Stimulated activated naive CD8-positive, alpha-beta T cell treated with anti-CD3 and anti-CD28 coated beads, Interleukin-15, Interleukin-2, amounts not matched to agents 100 U/mL and 50 U/mL, for 24 hours (primary cell): Measurements from ENCODE around the gene RAB4A.
A peak's percentile ranks its signal among the peaks of the same experiment; 100 is the strongest.

Source experiments
- ATAC-seq: fragments of 150-1000 bp; cut with Tn5 transposase; one replicate; pipeline ENCODE4 v1.10.0; 2021
- DNase-seq: peaks from one replicate; pipeline ENCODE4 v3.0.0; 2021

Gene RAB4A

DNA sequence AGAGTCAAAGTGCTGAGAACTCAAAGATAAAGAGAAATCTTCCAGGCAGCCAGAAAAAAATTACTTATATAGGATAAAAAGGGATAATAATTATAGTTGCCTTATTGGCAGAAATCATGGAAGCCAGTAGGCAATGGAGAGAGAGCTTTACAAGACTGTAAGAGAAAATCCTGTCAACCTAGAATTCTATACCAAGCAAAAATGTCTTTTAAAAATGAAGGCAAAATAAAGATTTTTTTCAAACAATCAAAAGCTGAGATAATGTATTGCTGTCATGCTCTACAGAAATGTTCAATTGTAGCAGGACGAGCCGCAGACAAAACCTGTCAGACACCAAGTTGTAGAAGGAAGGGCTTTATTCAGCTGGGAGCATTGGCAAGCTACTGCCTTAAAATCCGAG is 26.8 kb upstream of the RAB4A start:
- ATAC-seq (no peak), DNase-seq (no peak)

DNA sequence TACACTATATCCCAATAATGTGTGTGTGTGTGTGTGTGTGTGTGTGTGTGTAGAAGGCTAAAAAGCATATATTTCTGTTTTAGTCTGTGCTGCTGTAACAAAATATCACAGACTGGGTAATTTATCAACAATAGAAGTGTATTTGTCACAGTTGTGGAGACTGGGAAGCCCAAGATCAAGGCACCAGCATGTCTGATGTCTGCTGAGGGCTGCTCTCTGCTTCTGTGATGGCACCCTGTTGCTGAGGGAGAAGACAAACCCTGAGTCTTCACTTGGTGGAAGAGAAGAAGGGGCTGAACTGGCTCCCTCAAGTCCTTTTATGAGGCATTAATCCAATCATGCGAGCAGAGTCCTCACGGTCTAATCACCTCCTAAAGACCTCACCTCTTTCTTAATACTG is 23.0 kb upstream of the RAB4A start:
- no peak for DNase-seq
- ATAC-seq: no peak

DNA sequence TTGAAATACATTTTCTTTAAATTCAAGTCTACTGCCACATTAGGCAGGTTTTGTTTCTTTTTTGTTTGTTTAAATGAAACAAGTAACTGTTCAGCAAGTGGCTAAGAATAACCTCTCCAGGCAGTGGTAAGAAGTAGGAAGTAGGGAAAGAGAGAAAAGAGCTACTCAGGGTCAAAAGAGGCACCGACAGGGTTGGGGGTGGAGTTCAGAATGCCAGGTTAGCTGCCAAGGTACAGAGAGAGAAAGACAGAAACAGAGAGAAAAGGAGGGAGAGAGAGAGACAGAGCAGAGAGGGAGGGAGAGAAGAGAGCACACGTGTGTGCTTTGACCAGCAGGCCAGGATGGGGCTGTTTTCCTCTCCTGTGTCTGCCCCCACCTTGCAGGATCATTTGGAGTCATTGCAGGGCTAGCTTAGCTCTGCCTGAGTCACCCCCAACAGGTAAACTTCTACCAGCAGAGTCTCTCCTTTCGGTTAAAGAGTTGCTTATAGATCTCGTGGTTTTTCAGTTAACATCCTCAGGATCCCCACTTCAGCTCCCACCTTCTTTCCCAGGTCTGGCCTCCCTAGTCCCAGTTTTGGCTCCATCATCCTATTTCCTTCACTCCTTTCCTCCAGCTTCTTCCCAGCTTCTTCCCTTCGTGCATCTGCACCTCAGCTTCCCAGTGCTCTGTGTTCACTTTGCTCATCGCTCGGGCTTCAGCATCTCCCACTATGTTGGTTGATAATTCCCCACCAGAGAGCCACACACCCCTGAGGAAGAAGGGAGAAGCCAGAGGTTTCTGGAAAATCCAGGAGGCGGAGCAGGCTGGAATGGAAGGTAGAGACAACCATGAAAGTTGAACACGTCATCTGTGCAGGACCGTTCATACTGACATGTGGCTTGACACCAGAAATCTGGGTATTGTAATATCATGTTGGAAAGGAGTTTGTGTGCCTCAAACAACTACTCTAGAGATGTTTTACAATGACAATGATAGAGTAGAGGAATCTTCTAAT is 21.8 kb upstream of the RAB4A start:
- DNase-seq: no peak
- no peak for ATAC-seq

DNA sequence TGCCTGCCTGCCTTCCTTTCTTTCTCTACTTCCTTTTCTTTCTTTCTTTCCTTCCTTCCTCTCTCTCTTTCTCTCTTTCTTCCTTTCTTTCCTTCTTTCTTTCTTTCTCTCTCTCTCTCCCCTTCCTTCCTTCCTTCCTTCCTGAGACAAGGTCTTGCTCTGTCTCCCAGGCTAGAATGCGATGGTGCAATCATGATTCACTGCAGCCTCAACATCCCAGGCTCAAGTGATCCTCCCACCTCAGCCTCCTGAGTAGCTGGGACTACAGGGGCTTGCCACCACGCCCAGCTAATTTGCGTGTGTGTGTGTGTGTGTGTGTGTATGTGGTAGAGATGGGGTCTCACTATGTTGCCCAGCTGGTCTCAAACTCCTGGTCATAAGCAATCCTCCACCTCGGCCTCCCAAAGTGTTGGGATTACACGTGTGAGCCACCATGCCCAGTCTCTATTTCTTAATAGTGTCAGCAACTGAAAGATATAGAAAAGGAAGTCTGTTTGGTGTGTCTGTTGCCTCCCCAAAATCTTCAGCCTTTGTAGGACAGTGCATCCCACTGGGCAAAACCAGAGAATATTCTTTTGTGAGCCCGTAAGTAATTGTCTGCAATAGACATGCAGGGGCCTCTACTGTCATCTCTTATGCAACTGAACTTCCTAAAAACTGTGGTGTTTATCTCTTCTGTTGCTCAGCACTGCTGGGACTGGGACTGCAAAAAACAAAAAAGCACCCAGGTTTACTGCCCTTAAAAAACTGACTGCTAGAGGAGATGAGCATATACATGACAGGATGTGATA is 20.9 kb upstream of the RAB4A start:
- no peak for DNase-seq
- no peak for ATAC-seq

DNA sequence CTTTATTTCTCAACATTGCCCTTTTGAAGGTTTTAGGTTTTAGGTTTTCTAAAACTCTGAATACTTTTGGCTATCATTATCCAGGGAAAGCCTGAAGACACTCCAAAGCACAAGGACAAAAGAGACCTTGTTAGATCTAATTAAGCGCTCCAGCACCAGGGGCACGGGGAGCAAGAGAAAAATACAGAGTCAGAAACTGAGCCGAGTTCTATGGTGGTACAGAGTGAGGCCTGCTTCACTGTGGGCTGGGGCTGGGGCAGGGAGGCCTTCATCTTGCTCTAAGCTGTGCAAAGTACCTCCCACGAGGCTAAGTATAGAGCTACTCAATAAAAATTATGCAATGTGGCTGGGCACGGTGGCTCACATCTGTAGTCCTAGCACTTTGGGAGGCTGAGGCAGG is 19.7 kb upstream of the RAB4A start:
- DNase-seq (no peak), ATAC-seq (no peak)

DNA sequence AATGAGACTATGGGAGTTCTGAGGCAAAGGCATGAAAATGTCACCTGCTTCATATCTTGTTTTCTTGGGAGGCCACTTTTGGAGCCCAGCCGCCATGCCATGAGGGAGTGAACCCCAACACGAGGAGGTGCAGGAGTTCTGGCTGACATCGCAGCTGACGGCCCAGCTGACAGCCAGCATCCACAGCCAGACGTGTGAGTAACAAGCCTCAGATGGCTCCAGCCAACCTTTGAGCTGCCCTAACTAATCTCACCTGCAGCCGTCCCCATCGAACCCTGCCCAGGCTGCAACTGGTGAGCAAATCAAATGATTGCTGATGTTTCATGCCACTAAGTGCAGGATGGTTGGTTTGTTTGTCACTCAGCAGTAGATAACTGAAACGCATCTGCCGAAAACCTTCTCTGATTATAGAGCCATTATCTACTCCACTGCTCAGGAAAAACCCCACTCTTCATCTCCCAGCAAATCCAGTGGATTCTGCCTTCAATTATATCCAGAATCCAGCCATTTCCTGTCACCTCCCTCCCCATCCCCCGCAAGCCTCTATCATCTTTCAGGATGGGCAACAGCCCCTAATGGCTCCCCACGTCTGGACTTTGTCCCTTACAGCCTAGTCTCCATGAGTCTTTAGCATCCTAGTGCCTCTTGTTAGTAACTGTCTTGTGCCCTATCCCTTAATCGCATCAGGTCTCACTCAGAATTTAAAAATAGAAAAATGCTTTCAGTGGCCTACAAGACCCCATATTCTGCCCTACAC is 18.5 kb upstream of the RAB4A start:
- ATAC-seq (no peak), DNase-seq (no peak)

DNA sequence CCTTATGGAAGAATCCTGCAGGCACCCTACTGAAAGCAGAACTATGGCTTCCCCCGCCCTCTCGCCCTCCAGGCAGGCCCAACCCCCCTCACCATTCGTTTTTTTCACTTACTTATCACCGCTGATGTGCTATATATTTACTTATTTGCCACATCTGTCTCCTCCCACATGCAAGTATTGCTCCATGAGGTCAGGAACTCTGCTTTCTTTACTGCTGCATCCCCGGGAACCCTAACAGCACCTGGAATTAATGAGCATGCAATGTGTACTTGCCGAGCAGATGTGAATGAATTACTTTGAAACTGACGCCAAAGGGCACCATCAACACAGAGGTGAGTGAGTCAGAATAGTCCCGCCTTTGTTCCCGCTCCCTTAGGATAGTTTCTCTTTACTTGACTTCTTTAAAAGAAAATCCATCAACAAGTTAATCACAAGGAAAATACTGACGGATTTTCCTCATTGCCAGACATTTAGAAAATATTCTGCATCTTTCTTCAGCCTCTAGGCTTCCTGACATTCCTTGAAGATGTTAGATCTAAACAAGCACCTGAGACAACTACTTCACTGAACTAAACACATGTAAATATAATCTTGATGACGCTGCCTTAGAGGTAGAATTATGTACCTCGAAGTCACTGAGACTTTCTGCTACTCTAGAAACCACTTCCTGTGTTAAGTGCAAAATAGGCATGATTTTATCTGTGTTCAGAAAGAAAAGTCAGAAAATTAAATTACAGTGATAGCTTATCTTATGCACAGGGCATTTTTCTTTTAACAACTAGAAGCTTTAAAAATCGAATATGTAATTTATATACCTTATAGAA is 17.5 kb upstream of the RAB4A start:
- peak; percentile 65 for ATAC-seq
- DNase-seq: no peak

DNA sequence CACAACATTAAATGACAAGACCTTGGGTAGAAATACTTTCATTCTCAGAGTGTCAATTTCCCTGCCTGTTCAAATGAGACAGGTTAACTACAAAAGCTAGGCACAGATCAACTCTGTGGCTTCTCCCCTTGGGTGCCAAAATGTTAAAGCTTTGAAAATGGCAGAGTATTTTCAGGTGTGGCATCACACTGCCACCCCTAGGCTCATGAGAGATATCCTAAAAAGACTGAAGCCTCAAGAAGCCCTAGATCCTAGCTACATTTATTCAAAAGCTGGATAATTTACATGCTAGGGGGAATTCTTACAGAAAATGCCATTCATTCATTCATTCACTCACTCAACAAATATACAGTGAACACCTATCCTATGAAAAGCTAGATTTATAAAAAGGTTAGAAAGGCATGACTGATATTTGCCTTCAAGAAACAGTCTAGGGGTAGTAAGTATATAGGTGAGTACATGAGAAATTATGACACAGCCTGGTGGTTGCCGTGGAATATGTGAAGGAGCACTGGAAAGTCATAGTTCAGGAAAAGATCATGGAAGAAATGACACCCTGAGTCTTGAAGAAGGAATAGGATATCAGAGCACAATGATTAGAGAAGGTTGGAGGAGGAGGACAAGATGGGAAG is 15.9 kb upstream of the RAB4A start:
- no peak for DNase-seq

DNA sequence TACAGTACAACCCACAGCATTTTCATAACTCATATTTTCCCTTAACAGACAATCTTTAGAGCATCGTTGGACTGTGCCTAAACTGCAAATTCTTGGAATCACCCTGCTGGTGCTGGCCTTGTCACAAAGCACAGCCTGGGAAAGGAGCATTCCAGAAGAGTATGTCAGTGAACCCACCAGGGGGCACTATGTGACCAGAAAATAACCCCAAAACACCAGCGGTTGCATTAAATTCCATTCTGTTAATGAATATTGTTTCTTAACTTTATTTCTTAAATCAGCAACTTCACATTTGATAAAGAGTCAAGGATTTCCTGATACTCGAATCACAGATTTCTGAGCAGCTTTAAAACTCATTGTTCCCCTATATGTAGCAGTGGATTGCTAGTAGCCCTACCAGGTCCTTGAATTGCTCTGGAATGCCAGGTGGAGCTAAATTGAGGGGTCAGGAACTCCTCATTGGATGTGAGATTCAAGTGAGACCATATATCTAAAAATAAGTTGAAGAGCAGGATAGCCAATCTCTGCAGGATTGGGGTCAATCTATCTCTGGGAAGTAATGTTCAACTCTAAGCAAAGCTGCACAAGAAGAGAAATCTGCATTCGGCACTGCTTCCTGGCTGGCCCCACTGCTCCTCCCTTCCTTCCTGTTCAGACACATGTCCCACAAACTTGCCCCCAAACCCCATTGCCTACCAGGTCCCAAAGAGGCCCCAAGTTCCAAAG is 12.7 kb upstream of the RAB4A start:
- DNase-seq (peak; percentile 71), ATAC-seq (peak; percentile 20)

More for the DNA sequence above, 15.9 kb upstream of the RAB4A start:
- peak; percentile 70 for ATAC-seq

DNA sequence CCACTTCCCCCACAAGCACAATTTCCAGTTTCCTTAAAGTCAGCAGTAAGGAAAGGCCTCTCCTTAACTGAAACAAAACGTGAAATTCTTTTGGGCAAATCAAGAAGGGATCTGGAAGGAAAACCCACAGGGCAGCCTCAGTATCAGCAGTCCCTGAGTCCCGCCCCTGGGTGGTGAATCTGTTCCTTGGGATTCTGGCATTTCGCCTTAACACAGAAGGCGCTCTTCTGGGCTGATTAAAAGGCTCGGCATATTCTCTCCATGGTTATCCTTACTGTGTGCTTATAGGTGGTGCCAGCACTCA is 12.2 kb upstream of the RAB4A start:
- DNase-seq: no peak
- ATAC-seq: no peak

DNA sequence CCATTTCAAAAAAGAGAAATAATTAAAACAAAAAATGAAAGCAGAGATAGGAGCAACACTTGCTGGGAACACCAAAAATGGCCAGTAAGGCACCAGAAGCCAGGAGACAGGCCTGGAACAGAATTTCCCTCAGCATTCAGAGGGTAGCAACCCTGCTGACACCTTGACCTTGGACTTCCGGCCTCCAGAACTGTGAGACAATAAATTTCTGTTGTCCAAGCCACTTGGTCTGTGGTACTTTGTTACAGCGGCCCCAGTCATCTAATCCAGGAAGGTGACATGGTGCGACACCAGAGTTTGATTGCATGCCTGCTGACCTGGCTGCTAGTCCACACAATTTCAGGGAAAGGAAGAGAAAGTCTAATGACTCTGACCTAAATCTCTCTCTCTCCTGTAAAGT is 10.6 kb upstream of the RAB4A start:
- no peak for DNase-seq

DNA sequence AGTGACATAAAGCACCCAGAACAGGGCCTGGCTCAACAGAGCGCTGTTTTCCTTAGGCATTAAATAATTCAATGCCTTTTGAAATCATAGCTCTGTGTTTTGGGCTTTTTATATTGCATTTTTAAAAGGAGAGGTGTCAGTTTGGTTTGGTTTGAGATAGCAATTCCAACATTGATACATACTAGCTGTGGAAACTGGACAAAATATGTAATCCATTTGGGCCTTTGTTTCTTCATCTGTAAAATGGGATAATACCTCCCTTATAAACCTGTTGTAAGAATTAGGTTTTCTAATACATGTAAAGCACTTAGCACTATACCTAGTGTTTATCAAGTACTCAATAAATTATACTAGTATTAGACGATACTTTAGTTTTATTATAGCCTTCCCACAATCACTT is 8.7 kb upstream of the RAB4A start:
- DNase-seq: no peak
- no peak for ATAC-seq

More for the DNA sequence above, 10.6 kb upstream of the RAB4A start:
- no peak for ATAC-seq

DNA sequence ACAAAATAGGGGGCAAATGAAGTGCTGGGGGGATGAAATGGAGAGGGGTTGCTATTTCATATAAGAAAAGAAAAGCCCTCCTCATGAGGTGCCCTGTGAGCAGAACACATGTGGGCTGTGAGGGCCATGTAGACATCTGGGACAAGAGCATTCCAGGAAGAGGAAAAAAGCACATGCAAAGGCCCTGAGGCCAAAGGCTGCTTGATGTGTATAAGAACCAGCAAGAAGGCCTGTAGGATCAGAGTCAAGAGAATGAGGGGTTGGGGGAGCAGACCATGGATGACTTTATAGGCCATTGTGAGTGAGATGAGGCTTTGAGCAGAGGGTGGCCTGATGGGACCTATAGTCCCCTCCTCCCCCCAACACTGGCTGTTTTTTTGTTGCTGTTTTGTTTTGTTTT is 7.7 kb upstream of the RAB4A start:
- DNase-seq (no peak), ATAC-seq (no peak)

DNA sequence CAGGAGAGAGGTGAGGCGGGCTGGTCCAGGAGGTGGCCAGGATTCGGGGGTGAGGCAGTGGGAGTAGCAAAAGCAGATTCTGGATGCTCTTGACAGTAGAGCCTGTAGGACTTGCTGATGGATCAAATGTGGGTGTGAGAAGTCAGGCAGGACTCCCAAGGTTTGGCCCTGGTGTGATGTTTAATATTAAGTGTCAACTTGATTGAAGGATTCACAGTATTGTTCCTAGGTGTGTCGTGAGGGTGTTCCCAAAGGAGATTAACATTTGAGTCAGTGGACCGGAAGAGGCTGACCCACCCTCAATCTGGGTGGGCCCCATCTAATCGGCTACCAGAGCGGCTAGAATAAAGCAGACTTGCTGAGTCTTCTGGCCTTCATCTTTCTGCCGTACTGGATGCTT is 6.8 kb upstream of the RAB4A start:
- DNase-seq (no peak), ATAC-seq (no peak)

DNA sequence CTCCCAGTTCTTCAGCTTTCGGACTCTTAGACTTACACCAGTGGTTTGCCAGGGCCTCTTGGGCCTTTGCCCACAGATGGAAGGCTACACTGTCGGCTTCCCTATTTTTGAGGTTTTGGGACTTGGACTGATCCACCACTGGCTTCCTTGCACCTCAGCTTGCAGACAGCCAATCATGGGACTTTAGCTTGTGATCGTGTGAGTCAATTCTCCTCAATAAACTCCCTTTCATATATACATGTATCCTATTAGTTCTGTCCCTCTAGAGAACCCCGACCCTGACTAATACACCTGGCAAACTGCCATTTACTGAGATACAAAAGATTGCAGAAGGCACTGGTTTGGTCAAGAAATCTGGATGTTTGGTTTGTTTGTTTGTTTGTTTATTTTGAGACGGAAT is 6.4 kb upstream of the RAB4A start:
- DNase-seq (no peak), ATAC-seq (no peak)

DNA sequence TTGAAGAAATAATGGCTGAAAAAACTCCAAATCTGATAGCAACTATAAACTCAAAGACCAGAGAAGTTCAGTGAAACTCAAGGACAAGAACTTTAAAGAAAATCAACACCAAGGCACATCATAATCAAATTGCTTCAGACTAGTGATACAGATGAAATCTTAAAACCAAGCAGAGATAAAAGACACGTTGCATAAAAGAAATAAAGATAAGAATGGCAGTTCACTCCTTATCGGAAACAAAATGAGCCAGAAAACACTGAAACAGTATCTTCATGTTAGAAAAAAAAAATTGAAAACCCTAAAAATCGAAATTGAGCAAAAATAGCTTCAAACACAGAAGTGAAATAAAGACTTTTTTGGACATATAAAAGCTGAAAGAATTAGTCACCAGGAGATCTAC is 4.6 kb upstream of the RAB4A start:
- DNase-seq (no peak), ATAC-seq (no peak)

DNA sequence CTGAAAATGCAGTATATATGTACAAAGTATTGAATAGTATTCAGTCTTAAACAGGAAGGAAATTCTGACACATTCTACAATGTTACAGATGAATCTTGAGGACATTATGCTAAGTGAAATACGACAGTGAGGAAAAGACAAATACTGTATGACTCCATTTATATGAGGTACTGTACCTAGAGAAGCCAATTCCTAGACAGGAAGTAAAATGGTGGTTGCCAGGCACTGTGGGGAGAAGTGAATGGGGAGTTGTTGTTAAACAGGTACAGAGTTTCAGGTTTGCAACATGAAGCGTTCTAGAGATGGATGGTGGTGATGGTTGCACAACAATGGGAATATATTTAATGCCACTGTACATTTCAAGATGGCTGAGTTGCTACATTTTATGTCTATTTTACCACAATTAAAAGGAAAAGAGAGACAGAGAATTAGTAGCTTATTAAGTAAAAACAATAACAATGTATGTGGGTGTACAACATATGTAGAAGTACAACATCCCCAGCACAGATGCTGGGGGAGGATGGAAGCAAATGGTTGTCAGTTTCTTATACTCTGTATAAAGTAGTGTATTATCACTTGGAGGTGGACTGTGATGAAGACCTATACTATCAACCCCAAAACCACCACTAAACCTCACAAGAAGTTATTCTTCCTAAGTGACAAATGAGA is 3.9 kb upstream of the RAB4A start:
- no peak for DNase-seq
- ATAC-seq: no peak

DNA sequence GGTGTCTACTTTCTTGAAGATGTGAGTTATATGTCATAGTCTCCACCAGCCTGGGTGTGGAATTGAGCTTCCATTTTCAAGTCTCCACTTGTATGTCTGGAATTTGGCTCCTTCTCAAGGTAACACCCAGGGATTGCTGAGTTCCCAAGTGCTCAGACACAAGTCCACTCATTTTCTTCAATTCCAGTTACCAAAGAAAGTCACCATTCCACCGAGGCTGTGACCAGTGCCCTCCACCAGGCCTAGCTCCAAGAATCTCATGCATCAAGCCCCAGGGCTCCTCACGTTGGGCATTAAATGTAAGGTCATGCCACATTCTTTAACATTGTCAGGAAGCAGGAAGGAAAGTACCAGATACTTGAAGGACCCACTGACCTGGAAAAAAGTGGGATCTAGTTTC is 2.4 kb upstream of the RAB4A start:
- ATAC-seq (no peak), DNase-seq (no peak)

DNA sequence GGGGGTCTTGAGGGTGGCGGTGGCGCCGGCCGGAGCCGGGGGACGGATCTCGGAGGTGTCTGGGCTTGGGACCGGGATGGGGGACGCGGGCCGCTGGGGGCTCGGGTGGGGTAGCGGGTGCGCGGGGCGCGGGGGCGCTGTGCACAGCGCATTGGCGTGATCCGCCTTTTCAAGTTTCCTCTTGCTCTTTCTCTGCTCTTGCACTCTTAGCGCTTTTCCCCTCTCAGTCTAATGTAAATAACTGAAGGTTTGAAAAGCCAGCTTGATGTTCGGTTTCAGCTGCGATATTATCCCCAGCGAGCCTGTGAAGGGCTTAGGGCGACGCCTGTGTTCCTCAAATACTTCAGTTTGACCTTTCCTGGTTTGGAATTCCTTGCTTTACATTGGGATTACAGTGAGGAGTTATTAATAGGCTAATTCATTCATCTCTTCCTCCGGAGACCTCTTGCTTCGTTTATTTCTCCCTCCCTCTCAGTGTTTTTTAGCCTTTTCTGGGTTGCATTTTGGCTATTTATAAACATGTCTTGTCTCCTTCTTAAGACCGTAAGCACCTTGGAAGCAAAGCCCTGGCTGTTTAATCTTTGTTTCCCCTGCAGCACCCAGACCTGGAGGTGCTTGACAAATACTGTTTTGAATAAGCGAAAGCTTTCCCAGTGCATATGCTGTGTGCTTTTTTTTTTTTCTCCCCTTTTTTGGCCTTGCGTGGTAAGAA is 693 bp downstream of the RAB4A start:
- ATAC-seq (peak; percentile 74), DNase-seq (peak; percentile 59)
